NCI-H2107 treated with DMSO at 0.1 percent for 48 hours (cell line): ENCODE results near the gene HSD17B4.
"Not testable (repeated sequence)": the region's sequence is repeated elsewhere in the genome, so short reads cannot be mapped to it uniquely, and the experiment has no call there.

ENCODE experiments used
- DNase-seq: peaks from one replicate; lab custom pipeline; 2025; ENCODE audit not compliant: unreplicated experiment; lab: John Stamatoyannopoulos, UW

The HSD17B4 gene

GRCh38 chr5:119428574-119428973, 23.7 kb upstream of the HSD17B4 start:
- not testable (repeated sequence) for DNase-seq

GRCh38 chr5:119432674-119433237, 19.5 kb upstream of the HSD17B4 start:
- not testable (repeated sequence) for DNase-seq

- DNase-seq = no peak
Observed at GRCh38 chr5:119435436-119436132, 16.7 kb upstream of the HSD17B4 start.

GRCh38 chr5:119437785-119438586, 14.3 kb upstream of the HSD17B4 start:
- DNase-seq = not testable (repeated sequence)

- not testable (repeated sequence) for DNase-seq
Observed at GRCh38 chr5:119438587-119438917, 13.7 kb upstream of the HSD17B4 start.

- DNase-seq = no peak
Observed at GRCh38 chr5:119439140-119439631, 13.1 kb upstream of the HSD17B4 start.

GRCh38 chr5:119439632-119440031, 12.7 kb upstream of the HSD17B4 start:
- DNase-seq = not testable (repeated sequence)

GRCh38 chr5:119444643-119445042, 7.7 kb upstream of the HSD17B4 start:
- not testable (repeated sequence) for DNase-seq

- DNase-seq = no peak
Observed at GRCh38 chr5:119445544-119445943, 6.8 kb upstream of the HSD17B4 start.

GRCh38 chr5:119449882-119450281, 2.4 kb upstream of the HSD17B4 start:
- DNase-seq = no peak

GRCh38 chr5:119450627-119451026, 1.7 kb upstream of the HSD17B4 start:
- not testable (repeated sequence) for DNase-seq

GRCh38 chr5:119451561-119451960, 736 bp upstream of the HSD17B4 start:
- no peak for DNase-seq

GRCh38 chr5:119452060-119452372, 281 bp upstream of the HSD17B4 start:
- no peak for DNase-seq

GRCh38 chr5:119453040-119453373, 710 bp downstream of the HSD17B4 start:
- DNase-seq = no peak

- no peak for DNase-seq
Observed at GRCh38 chr5:119454171-119454570, 1.9 kb downstream of the HSD17B4 start.

GRCh38 chr5:119458911-119459632, 6.8 kb downstream of the HSD17B4 start:
- DNase-seq = no peak

- DNase-seq = no peak
Observed at GRCh38 chr5:119465640-119466039, 13.3 kb downstream of the HSD17B4 start.

GRCh38 chr5:119468286-119468685, 16.0 kb downstream of the HSD17B4 start:
- no peak for DNase-seq

GRCh38 chr5:119470105-119470763, 17.9 kb downstream of the HSD17B4 start:
- DNase-seq = no peak

GRCh38 chr5:119470851-119471451, 18.7 kb downstream of the HSD17B4 start:
- DNase-seq = no peak

- no peak for DNase-seq
Observed at GRCh38 chr5:119473241-119473640, 20.9 kb downstream of the HSD17B4 start.
